OCI-LY1 (cell line): ENCODE results near the gene BCL11A.

Source experiments
- EZH2 ChIP-seq: fragments of 200-600 bp; sonication (generic), shearing (Covaris generic); IDR thresholded peaks from 2 replicates; pipeline ENCODE4 v1.8.0; 2017; ENCODE audit warnings: borderline replicate concordance, mixed run types, mild to moderate bottlenecking, antibody characterized with exemption, low read length, moderate library complexity, mixed read lengths
- TF ChIP-seq, protein P1 (sequence below): fragments of 200-600 bp; sonication (generic), shearing (Covaris generic); IDR thresholded peaks from 2 replicates; pipeline ENCODE4 v1.5.1; 2017; ENCODE audit warnings: mild to moderate bottlenecking, antibody characterized with exemption, low read length, moderate library complexity, mixed read lengths

DNA sequence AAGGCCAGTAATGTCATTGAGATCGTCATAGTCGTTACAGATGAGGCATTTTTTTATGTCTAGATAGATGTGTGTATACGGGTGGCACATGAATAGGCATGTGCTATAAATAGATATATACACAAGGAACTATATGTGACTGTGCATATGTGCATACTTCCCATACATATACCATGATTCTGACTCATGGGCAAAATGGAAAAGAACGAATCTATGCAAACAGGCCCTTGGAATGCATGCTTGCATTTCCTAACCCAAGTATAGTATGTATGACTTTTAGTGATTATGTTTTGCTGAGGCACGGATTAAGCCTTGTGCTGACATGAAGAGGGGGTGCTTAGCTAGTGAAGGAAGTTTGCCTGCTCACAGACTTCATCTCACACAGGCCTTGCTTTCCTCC is 111.7 kb downstream of the BCL11A start:
- TF ChIP-seq, protein P1, sequence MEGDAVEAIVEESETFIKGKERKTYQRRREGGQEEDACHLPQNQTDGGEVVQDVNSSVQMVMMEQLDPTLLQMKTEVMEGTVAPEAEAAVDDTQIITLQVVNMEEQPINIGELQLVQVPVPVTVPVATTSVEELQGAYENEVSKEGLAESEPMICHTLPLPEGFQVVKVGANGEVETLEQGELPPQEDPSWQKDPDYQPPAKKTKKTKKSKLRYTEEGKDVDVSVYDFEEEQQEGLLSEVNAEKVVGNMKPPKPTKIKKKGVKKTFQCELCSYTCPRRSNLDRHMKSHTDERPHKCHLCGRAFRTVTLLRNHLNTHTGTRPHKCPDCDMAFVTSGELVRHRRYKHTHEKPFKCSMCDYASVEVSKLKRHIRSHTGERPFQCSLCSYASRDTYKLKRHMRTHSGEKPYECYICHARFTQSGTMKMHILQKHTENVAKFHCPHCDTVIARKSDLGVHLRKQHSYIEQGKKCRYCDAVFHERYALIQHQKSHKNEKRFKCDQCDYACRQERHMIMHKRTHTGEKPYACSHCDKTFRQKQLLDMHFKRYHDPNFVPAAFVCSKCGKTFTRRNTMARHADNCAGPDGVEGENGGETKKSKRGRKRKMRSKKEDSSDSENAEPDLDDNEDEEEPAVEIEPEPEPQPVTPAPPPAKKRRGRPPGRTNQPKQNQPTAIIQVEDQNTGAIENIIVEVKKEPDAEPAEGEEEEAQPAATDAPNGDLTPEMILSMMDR, result no peak
- no peak for TF ChIP-seq EZH2
